OCI-LY7 (cell line): Measurements from ENCODE around the gene ART4. TPM values are rescaled to one million over a fixed set of nuclear protein-coding genes. Genes with fewer than 3 reads are reported as not detected.

Experiments used
- BruUV-seq: library from RNA; stranded (reverse); fragments of 400-500 nt; replicated peaks from 2 replicates; lab custom pipeline; 2021; lab: Mats Ljungman, UMichigan
- CTCF ChIA-PET: fragments of 300-600 bp; sonication (Branson Sonifier 250); formaldehyde crosslinking; loops from one replicate; lab custom pipeline; 2022; ENCODE audit warnings: antibody characterized with exemption; ENCODE audit not compliant: unreplicated experiment; lab: Charles Lee
- POLR2A ChIA-PET: fragments of 300-600 bp; sonication (Branson Sonifier 250); formaldehyde crosslinking; loops from one replicate; lab custom pipeline; 2022; ENCODE audit warnings: antibody characterized with exemption; lab: Charles Lee
- DNase-seq: peaks from one replicate; pipeline ENCODE4 v3.0.0-alpha.2; 2015; ENCODE audit warnings: low spot score
- H2AFZ ChIP-seq: fragments of 200-600 bp; sonication (generic), shearing (Covaris generic); 2 replicates; pipeline ENCODE4 v1.6.1; 2014; ENCODE audit warnings: mild to moderate bottlenecking, antibody characterized with exemption, low read length, moderate library complexity
- H3K27ac ChIP-seq: fragments of 200-600 bp; sonication (generic); 2 replicates; pipeline ENCODE4 v1.5.1; 2014; ENCODE audit warnings: mixed run types, low read depth, mild to moderate bottlenecking, moderate library complexity, low read length, inconsistent platforms; ENCODE audit not compliant: poor library complexity, severe bottlenecking
- H3K36me3 ChIP-seq: fragments of 200-600 bp; sonication (generic); 2 replicates; pipeline ENCODE4 v1.6.1; 2014; ENCODE audit warnings: mild to moderate bottlenecking, antibody characterized with exemption, low read length, moderate library complexity, mixed read lengths; ENCODE audit not compliant: insufficient read depth
- H3K4me1 ChIP-seq: fragments of 200-600 bp; sonication (generic); 2 replicates; pipeline ENCODE4 v1.5.1; 2014; ENCODE audit warnings: mild to moderate bottlenecking, low read length; ENCODE audit not compliant: insufficient read depth, poor library complexity, severe bottlenecking
- H3K4me2 ChIP-seq: fragments of 200-600 bp; sonication (generic); 2 replicates; pipeline ENCODE4 v1.6.1; 2014; ENCODE audit warnings: mild to moderate bottlenecking, low read length
- H3K4me3 ChIP-seq: fragments of 200-600 bp; sonication (generic); 2 replicates; pipeline ENCODE4 v1.5.1; 2014; ENCODE audit warnings: mild to moderate bottlenecking, low read depth, low read length; ENCODE audit not compliant: poor library complexity, severe bottlenecking
- H3K79me2 ChIP-seq: fragments of 200-600 bp; sonication (generic); 2 replicates; pipeline ENCODE4 v1.6.1; 2016; ENCODE audit warnings: low read depth, mild to moderate bottlenecking, low read length, moderate library complexity, mixed read lengths; ENCODE audit not compliant: insufficient read depth
- H3K9me2 ChIP-seq: fragments of 200-600 bp; sonication (generic); 2 replicates; pipeline ENCODE4 v1.6.1; 2016; ENCODE audit warnings: mild to moderate bottlenecking, low read length, mixed read lengths; ENCODE audit not compliant: insufficient read depth
- H3K9me3 ChIP-seq: fragments of 200-600 bp; sonication (generic); 2 replicates; pipeline ENCODE4 v1.6.1; 2014; ENCODE audit warnings: mild to moderate bottlenecking, mixed run types, low read length, mixed read lengths
- H4K20me1 ChIP-seq: fragments of 200-600 bp; sonication (generic); 2 replicates; pipeline ENCODE4 v1.6.1; 2014; ENCODE audit warnings: mild to moderate bottlenecking, antibody characterized with exemption, low read length, moderate library complexity, mixed read lengths; ENCODE audit not compliant: insufficient read depth
- CTCF ChIP-seq: fragments of 200-600 bp; sonication (generic); conservative IDR thresholded peaks from 2 replicates; pipeline ENCODE4 v1.5.1; 2014; ENCODE audit warnings: mild to moderate bottlenecking, antibody characterized with exemption, low read length, moderate library complexity, mixed read lengths
- EZH2phosphoT487 ChIP-seq: fragments of 200-600 bp; sonication (generic); IDR thresholded peaks from 2 replicates; pipeline ENCODE4 v1.6.1; 2018; ENCODE audit warnings: low read depth, borderline replicate concordance, mild to moderate bottlenecking, mixed run types, antibody characterized with exemption, low read length, moderate library complexity, mixed read lengths
- intact Hi-C: fragments of 100-400 bp; cut with micrococcal nuclease; formaldehyde crosslinking; loops from one replicate; pipeline ENCODE4 v1.10.0; 2022; ENCODE audit not compliant: unreplicated experiment
- total RNA-seq, 2 experiments: library from RNA; depleted of rRNA in 1 of 2; stranded (reverse); fragments of >200 nt in 1 of 2; shearing (Covaris generic) in 1 of 2; gene quantifications; 2 replicates each; pipeline ENCODE4 v1.2.3, GENCODE V29; 2014 to 2022

ART4 gene
- total RNA-seq, 2 experiments from 2014 or later: not detected

GRCh38 chr12:14846876-14847580 lies 3.7 kb upstream of the ART4 start:
- no peak overlapping the region for H3K27ac ChIP-seq
- no peaks in the 10 kb centered on the region for H3K9me2 ChIP-seq
- intact Hi-C loops: loop anchor here (5.0 kb wide), 1 partner anchor 420 kb away; no protein-coding TSS in a partner anchor
- no peak overlapping the region for H2AFZ ChIP-seq
- no peak overlapping the region for H3K4me2 ChIP-seq
- no TSS peak for BruUV-seq
- peaks cover 5% of the 10 kb centered on the region for H3K4me1 ChIP-seq
- DNase-seq: no peak
- H3K9me3 ChIP-seq: no peaks in the 10 kb centered on the region
- no peaks in the 10 kb centered on the region for H3K36me3 ChIP-seq
- no peaks in the 10 kb centered on the region for H3K79me2 ChIP-seq
- no peak overlapping the region for H3K4me3 ChIP-seq
- ChIA-PET POLR2A (interaction anchor here (0.7 to 2.8 kb wide), 5 partner anchors 10 to 1122 kb away, joined by 3 to 24 read pairs (median 8); no protein-coding TSS in a partner anchor), CTCF (interaction anchor here (1.2 kb wide), 1 partner anchor 149 kb away, joined by 4 read pairs; no protein-coding TSS in a partner anchor)
- no peaks in the 10 kb centered on the region for H4K20me1 ChIP-seq
- TF ChIP-seq EZH2phosphoT487: no peak
- no peak for TF ChIP-seq CTCF

- Histone ChIP-seq H3K9me3 (no peaks in the 10 kb centered on the region), H3K4me2 (no peak overlapping the region), H3K4me1 (peaks cover 5% of the 10 kb centered on the region), H3K79me2 (no peaks in the 10 kb centered on the region), H3K4me3 (no peak overlapping the region), H3K9me2 (no peaks in the 10 kb centered on the region), H4K20me1 (no peaks in the 10 kb centered on the region), H3K27ac (no peak overlapping the region), H2AFZ (peak overlapping the region; percentile 49; the same call in 1 of the 2 replicates), H3K36me3 (no peaks in the 10 kb centered on the region)
- CTCF ChIA-PET: interaction anchor here (1.0 kb wide), 1 partner anchor 41 kb away, joined by 4 read pairs; no protein-coding TSS in a partner anchor
- POLR2A ChIA-PET: interaction anchor here (0.6 kb wide), 1 partner anchor 150 kb away, joined by 7 read pairs; no protein-coding TSS in a partner anchor
- no TSS peak for BruUV-seq
- intact Hi-C loops: loop anchor here (5.0 kb wide), 1 partner anchor 421 kb away; no protein-coding TSS in a partner anchor
- DNase-seq: no peak
- TF ChIP-seq CTCF (no peak), EZH2phosphoT487 (no peak)
Observed at GRCh38 chr12:14846042-14846587, 2.8 kb upstream of the ART4 start.
